Hepatocyte (in vitro differentiated cells): Measurements from ENCODE around the gene NID1.

Source experiments
- CTCF ChIP-seq: fragments of 200-600 bp; sonication (generic); IDR thresholded peaks from 2 replicates; pipeline ENCODE4 v1.5.1; 2016; ENCODE audit warnings: antibody characterized with exemption, mild to moderate bottlenecking; ENCODE audit not compliant: poor library complexity
- EZH2phosphoT487 ChIP-seq: fragments of 200-600 bp; sonication (generic); IDR thresholded peaks from one replicate; pipeline ENCODE4 v1.6.1; 2018; ENCODE audit warnings: antibody characterized with exemption, mild to moderate bottlenecking, low read depth, moderate library complexity; ENCODE audit not compliant: unreplicated experiment, severe bottlenecking

GRCh38 chr1:236084386-236084730, 19.5 kb upstream of the NID1 start:
- TF ChIP-seq CTCF (no peak), EZH2phosphoT487 (no peak)
